Measurements from ENCODE around the gene MIF4GD.

MIF4GD gene

GRCh38 chr17:75228847-75229246 is 42.2 kb downstream of the MIF4GD start:
- no peak overlapping the region for H3K4me3 ChIP-seq (ENCODE audit: low read length)
- TF ChIP-seq CTCF (conservative IDR thresholded peaks at IDR 0.05; ENCODE audit: low read depth, low read length), result no peak
- no peak for DNase-seq (ENCODE audit: low read depth)

GRCh38 chr17:75228305-75228704 is 42.7 kb downstream of the MIF4GD start:
- no peak for DNase-seq (ENCODE audit: low read depth)
- no peak for TF ChIP-seq CTCF (conservative IDR thresholded peaks at IDR 0.05; ENCODE audit: low read depth, low read length)
- H3K4me3 ChIP-seq (ENCODE audit: low read length), result no peak overlapping the region

- H3K4me3 ChIP-seq (ENCODE audit: low read length), result no peak overlapping the region
- no peak for TF ChIP-seq CTCF (conservative IDR thresholded peaks at IDR 0.05; ENCODE audit: low read depth, low read length)
Measured at GRCh38 chr17:75227729-75228128, 43.3 kb downstream of the MIF4GD start.

GRCh38 chr17:75225016-75225415 is 46.0 kb downstream of the MIF4GD start:
- no peak overlapping the region for H3K4me3 ChIP-seq (ENCODE audit: low read length)
- TF ChIP-seq CTCF (conservative IDR thresholded peaks at IDR 0.05; ENCODE audit: low read depth, low read length), result no peak
- no peak for DNase-seq (ENCODE audit: low read depth)

More at GRCh38 chr17:75227729-75228128, 43.3 kb downstream of the MIF4GD start:
- DNase-seq (ENCODE audit: low read depth), result no peak

GRCh38 chr17:75219815-75220214 is 51.2 kb downstream of the MIF4GD start:
- no peak for TF ChIP-seq CTCF (conservative IDR thresholded peaks at IDR 0.05; ENCODE audit: low read depth, low read length)
- no peak overlapping the region for H3K4me3 ChIP-seq (ENCODE audit: low read length)
- DNase-seq (ENCODE audit: low read depth), result no peak

- DNase-seq (ENCODE audit: low read depth), result no peak
- no peak overlapping the region for H3K4me3 ChIP-seq (ENCODE audit: low read length)
Measured at GRCh38 chr17:75218131-75218530, 52.9 kb downstream of the MIF4GD start.

More at GRCh38 chr17:75218131-75218530, 52.9 kb downstream of the MIF4GD start:
- TF ChIP-seq CTCF (conservative IDR thresholded peaks at IDR 0.05; ENCODE audit: low read depth, low read length), result no peak
